HG02610 (cell line): ENCODE data around the gene SV2A.
"Not testable (repeated sequence)": the region's sequence is repeated elsewhere in the genome, so short reads cannot be mapped to it uniquely, and the experiment has no call there.

Experiments used
- ATAC-seq: cut with Tn5 transposase; IDR thresholded peaks from one replicate; pipeline ENCODE4 v1.9.1; 2021; ENCODE audit warnings: mild to moderate bottlenecking, moderate library complexity; ENCODE audit not compliant: unreplicated experiment

SV2A gene

GRCh38 chr1:149917571-149918144, at the start of gene SV2A:
Gene SV2A, minus strand, starts transcription at chr1:149917844. Its CDS starts 4,004 bp downstream, at chr1:149913840.
- ATAC-seq, result no peak

- no peak for ATAC-seq
Observed at GRCh38 chr1:149967041-149967440, 49.4 kb upstream of the SV2A start.

- ATAC-seq, result no peak
Observed at GRCh38 chr1:149966405-149966804, 48.8 kb upstream of the SV2A start.

GRCh38 chr1:149965440-149965839, 47.8 kb upstream of the SV2A start:
- ATAC-seq, result no peak

GRCh38 chr1:149963358-149963757, 45.7 kb upstream of the SV2A start:
- ATAC-seq, result no peak

- no peak for ATAC-seq
Observed at GRCh38 chr1:149962736-149963135, 45.1 kb upstream of the SV2A start.

- ATAC-seq, result no peak
Observed at GRCh38 chr1:149962039-149962647, 44.5 kb upstream of the SV2A start.

GRCh38 chr1:149957548-149957947, 39.9 kb upstream of the SV2A start:
- not testable (repeated sequence) for ATAC-seq

GRCh38 chr1:149949911-149950310, 32.3 kb upstream of the SV2A start:
- no peak for ATAC-seq

- ATAC-seq, result no peak
Observed at GRCh38 chr1:149945206-149945605, 27.6 kb upstream of the SV2A start.

- ATAC-seq, result no peak
Observed at GRCh38 chr1:149942885-149943284, 25.2 kb upstream of the SV2A start.

GRCh38 chr1:149942207-149942606, 24.6 kb upstream of the SV2A start:
- ATAC-seq, result no peak

- ATAC-seq, result no peak
Observed at GRCh38 chr1:149940427-149940826, 22.8 kb upstream of the SV2A start.

GRCh38 chr1:149938668-149939003, 21.0 kb upstream of the SV2A start:
- ATAC-seq, result not testable (repeated sequence)

- ATAC-seq, result no peak
Observed at GRCh38 chr1:149937759-149938158, 20.1 kb upstream of the SV2A start.

GRCh38 chr1:149936992-149937705, 19.5 kb upstream of the SV2A start:
- no peak for ATAC-seq

- no peak for ATAC-seq
Observed at GRCh38 chr1:149936170-149936991, 18.7 kb upstream of the SV2A start, which contains the start of gene MTMR11. Gene MTMR11, minus strand, starts transcription at chr1:149936879. Its CDS starts 232 bp downstream, at chr1:149936647.

GRCh38 chr1:149934356-149934755, 16.7 kb upstream of the SV2A start:
- ATAC-seq, result no peak

- ATAC-seq, result no peak
Observed at GRCh38 chr1:149933208-149933607, 15.6 kb upstream of the SV2A start.

- ATAC-seq, result no peak
Observed at GRCh38 chr1:149932474-149932873, 14.8 kb upstream of the SV2A start.

GRCh38 chr1:149931212-149931790, 13.7 kb upstream of the SV2A start:
- ATAC-seq, result no peak
